HEK293 (cell line): ENCODE measurements around the gene ITPA.

Experiments used
- CTCF ChIA-PET: fragments of 350-600 bp; formaldehyde crosslinking; extraction: SDS; loops from one replicate; lab custom pipeline; 2021; ENCODE audit warnings: antibody characterized with exemption; lab: Yijun Ruan, JAX
- POLR2A ChIA-PET: fragments of 300-600 bp; formaldehyde crosslinking; extraction: SDS; loops from one replicate; lab custom pipeline; 2020; ENCODE audit warnings: antibody characterized with exemption, inconsistent platforms; lab: Yijun Ruan, JAX
- H3K27ac ChIP-seq: fragments of 200-500 bp; sonication (Bioruptor generic); 2 replicates; pipeline ENCODE4 v1.5.1; 2014; ENCODE audit warnings: low read depth, low read length, control low read depth, inconsistent platforms; ENCODE audit errors: extremely low read depth
- H3K36me3 ChIP-seq, 2 experiments: fragments of 200-500 bp in 1 of 2; sonication (Bioruptor generic) in 1 of 2; 1 replicate in 1 of 2; 2 replicates in 1 of 2; pipeline ENCODE4 v1.5.1; 2014 to 2017; ENCODE audit warnings: inconsistent platforms in 2 of 2, low read length in 2 of 2; ENCODE audit not compliant: control insufficient read depth in 2 of 2, insufficient read depth in 1 of 2
- H3K4me1 ChIP-seq: fragments of 200-500 bp; sonication (Bioruptor generic); 2 replicates; pipeline ENCODE4 v1.5.1; 2014; ENCODE audit warnings: mild to moderate bottlenecking, low read length, inconsistent platforms; ENCODE audit not compliant: control insufficient read depth, insufficient read depth
- H3K4me3 ChIP-seq: 2 replicates; pipeline ENCODE4 v1.5.1; 2011; ENCODE audit warnings: low read depth, mild to moderate bottlenecking, control low read depth, low read length, moderate library complexity
- H3K9me3 ChIP-seq: fragments of 200-500 bp; sonication (Bioruptor generic); 2 replicates; pipeline ENCODE4 v1.5.1; 2014; ENCODE audit warnings: low read depth, low read length, inconsistent platforms; ENCODE audit not compliant: control insufficient read depth, insufficient read depth
- SCRT2 ChIP-seq: fragments of 450-650 bp; formaldehyde crosslinking; IDR thresholded peaks from 2 replicates; pipeline ENCODE4 v1.5.1; 2016; ENCODE audit warnings: missing biosample characterization, missing genetic modification characterization
- ZEB2 ChIP-seq: fragments of 450-650 bp; formaldehyde crosslinking; IDR thresholded peaks from 2 replicates; pipeline ENCODE4 v1.5.1; 2016; ENCODE audit warnings: missing biosample characterization, missing genetic modification characterization
- ZNF121 ChIP-seq: fragments of 450-650 bp; formaldehyde crosslinking; IDR thresholded peaks from 2 replicates; pipeline ENCODE4 v1.5.1; 2016; ENCODE audit warnings: missing biosample characterization, missing genetic modification characterization
- ZNF157 ChIP-seq: fragments of 450-650 bp; formaldehyde crosslinking; IDR thresholded peaks from 2 replicates; pipeline ENCODE4 v1.5.1; 2016; ENCODE audit warnings: missing biosample characterization, missing genetic modification characterization
- ZNF16 ChIP-seq: fragments of 450-650 bp; formaldehyde crosslinking; IDR thresholded peaks from 2 replicates; pipeline ENCODE4 v1.5.1; 2016; ENCODE audit warnings: low read depth, missing biosample characterization, missing genetic modification characterization
- ZNF670 ChIP-seq: fragments of 450-650 bp; formaldehyde crosslinking; IDR thresholded peaks from 2 replicates; pipeline ENCODE4 v1.5.1; 2016; ENCODE audit warnings: missing biosample characterization, missing genetic modification characterization, low read depth
- TF ChIP-seq, protein P1 (sequence below): fragments of 450-650 bp; formaldehyde crosslinking; IDR thresholded peaks from 2 replicates; pipeline ENCODE4 v1.5.1; 2017; ENCODE audit warnings: missing biosample characterization, missing genetic modification characterization
- TF ChIP-seq, protein P2 (sequence below): fragments of 450-650 bp; formaldehyde crosslinking; conservative IDR thresholded peaks from 2 replicates; pipeline ENCODE4 v1.5.1; 2016; ENCODE audit warnings: low read depth, missing biosample characterization, missing genetic modification characterization
- TF ChIP-seq, protein P3 (sequence below): fragments of 450-650 bp; formaldehyde crosslinking; IDR thresholded peaks from 2 replicates; pipeline ENCODE4 v1.5.1; 2017; ENCODE audit warnings: missing biosample characterization, missing genetic modification characterization

The ITPA gene

DNA sequence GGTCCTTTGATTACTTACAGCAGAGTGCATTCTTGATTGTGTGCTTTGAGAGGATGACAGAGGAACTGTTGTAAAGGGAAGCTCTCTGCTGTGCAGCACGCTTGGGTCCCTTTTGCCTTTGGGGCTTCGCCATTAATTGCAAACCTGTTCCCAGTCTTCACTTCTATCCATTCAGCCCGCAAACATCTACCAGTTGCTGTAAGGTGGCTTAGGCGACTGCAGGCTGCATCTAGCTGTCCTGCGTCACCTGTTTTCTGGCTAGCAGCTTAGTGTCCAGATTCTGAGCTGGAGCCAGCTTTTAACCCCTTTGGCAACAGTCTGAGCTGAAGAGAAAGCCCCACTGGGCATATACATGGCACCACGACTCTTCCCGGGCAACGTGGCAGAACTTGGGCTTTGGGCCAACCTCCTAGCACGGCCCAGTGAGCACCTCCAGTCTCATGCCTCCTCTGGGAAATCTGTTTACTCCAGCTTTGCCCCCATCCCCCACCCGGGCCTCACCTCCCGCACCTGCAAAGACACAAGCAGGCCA is 47.2 kb upstream of the ITPA start:
- ChIA-PET CTCF (interaction anchor here (1.2 to 1.5 kb wide), 3 partner anchors 9 to 109 kb away, joined by 3 to 4 read pairs (median 3); no protein-coding TSS in a partner anchor), POLR2A (no interaction called here)

DNA sequence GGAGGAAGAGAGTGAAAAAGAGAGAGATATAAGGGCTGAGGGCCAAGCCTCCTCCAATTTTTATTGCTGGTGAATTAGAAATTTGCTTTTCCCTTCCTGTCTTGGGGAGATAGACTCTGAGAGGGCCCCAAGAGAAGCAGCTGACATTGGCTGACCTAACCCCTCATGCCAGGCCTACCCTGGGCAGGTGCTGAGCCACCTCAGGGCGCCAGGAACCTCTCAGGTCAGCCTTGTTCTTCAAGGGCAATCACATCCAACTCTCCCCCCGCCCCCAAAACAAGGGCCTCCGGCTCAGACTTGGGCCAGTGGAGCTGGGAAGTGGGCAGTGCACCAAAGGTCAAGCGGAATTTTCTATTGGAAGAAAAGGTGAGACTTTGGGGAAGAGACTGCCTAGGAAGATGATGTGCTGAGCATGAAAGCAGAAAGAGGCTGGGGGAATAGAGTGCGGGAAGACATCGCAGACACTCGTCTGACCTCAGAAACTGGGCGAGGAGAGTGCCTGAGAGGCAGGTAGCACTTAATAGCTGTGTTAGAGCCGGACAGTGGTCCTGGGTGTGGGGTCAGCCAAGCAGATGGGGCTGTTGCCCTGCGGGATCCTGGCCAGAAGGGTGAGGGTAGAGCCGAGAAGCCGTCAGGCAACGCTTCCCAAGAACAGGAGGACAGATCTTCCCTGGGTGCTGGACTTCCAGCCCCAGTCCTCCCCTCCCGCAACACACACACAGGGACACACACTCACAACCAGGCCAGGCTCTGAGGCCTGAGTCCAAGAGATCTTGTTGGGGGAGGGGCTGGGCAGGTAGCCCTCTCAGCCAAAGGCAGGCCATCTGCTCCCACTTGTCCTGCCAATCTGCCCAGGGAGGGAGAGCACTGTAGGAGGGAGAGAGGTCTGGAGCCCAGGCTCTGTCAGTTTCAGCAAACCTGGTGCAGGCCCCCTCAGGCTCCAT is 45.9 kb upstream of the ITPA start:
- no peak overlapping the region for H3K27ac ChIP-seq
- H3K36me3 ChIP-seq, result peaks cover 0 to 2% of the 10 kb centered on the region in 2 experiments; a peak in 2 of 3 replicates
- POLR2A ChIA-PET, result no interaction called here
- H3K4me3 ChIP-seq, result no peak overlapping the region
- CTCF ChIA-PET, result interaction anchor here (0.7 kb wide), 1 partner anchor 87 kb away, joined by 3 read pairs; no protein-coding TSS in a partner anchor
- H3K4me1 ChIP-seq, result no peaks in the 10 kb centered on the region
- H3K9me3 ChIP-seq, result no peaks in the 10 kb centered on the region
- TF ChIP-seq ZNF670 (tag by site-specific recombination) (no peak), ZNF121 (tag by site-specific recombination) (no peak), ZNF16 (tag by site-specific recombination) (no peak), ZEB2 (tag by site-specific recombination) (no peak)
- TF ChIP-seq, protein P1, sequence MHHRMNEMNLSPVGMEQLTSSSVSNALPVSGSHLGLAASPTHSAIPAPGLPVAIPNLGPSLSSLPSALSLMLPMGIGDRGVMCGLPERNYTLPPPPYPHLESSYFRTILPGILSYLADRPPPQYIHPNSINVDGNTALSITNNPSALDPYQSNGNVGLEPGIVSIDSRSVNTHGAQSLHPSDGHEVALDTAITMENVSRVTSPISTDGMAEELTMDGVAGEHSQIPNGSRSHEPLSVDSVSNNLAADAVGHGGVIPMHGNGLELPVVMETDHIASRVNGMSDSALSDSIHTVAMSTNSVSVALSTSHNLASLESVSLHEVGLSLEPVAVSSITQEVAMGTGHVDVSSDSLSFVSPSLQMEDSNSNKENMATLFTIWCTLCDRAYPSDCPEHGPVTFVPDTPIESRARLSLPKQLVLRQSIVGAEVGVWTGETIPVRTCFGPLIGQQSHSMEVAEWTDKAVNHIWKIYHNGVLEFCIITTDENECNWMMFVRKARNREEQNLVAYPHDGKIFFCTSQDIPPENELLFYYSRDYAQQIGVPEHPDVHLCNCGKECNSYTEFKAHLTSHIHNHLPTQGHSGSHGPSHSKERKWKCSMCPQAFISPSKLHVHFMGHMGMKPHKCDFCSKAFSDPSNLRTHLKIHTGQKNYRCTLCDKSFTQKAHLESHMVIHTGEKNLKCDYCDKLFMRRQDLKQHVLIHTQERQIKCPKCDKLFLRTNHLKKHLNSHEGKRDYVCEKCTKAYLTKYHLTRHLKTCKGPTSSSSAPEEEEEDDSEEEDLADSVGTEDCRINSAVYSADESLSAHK, result 0 out of 2 replicates have a peak, but pooled peaks have one; percentile 31
- TF ChIP-seq, protein P2, sequence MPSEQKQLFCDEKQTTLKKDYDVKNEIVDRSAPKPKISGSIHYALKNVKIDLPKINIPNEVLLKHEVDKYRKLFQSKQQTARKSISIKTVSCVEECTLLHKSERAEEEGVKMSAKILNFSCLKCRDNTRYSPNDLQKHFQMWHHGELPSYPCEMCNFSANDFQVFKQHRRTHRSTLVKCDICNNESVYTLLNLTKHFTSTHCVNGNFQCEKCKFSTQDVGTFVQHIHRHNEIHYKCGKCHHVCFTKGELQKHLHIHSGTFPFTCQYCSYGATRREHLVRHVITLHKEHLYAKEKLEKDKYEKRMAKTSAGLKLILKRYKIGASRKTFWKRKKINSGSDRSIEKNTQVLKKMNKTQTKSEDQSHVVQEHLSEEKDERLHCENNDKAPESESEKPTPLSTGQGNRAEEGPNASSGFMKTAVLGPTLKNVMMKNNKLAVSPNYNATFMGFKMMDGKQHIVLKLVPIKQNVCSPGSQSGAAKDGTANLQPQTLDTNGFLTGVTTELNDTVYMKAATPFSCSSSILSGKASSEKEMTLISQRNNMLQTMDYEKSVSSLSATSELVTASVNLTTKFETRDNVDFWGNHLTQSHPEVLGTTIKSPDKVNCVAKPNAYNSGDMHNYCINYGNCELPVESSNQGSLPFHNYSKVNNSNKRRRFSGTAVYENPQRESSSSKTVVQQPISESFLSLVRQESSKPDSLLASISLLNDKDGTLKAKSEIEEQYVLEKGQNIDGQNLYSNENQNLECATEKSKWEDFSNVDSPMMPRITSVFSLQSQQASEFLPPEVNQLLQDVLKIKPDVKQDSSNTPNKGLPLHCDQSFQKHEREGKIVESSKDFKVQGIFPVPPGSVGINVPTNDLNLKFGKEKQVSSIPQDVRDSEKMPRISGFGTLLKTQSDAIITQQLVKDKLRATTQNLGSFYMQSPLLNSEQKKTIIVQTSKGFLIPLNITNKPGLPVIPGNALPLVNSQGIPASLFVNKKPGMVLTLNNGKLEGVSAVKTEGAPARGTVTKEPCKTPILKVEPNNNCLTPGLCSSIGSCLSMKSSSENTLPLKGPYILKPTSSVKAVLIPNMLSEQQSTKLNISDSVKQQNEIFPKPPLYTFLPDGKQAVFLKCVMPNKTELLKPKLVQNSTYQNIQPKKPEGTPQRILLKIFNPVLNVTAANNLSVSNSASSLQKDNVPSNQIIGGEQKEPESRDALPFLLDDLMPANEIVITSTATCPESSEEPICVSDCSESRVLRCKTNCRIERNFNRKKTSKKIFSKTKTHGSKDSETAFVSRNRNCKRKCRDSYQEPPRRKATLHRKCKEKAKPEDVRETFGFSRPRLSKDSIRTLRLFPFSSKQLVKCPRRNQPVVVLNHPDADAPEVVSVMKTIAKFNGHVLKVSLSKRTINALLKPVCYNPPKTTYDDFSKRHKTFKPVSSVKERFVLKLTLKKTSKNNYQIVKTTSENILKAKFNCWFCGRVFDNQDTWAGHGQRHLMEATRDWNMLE (tag by site-specific recombination), result no peak
- TF ChIP-seq, protein P3, sequence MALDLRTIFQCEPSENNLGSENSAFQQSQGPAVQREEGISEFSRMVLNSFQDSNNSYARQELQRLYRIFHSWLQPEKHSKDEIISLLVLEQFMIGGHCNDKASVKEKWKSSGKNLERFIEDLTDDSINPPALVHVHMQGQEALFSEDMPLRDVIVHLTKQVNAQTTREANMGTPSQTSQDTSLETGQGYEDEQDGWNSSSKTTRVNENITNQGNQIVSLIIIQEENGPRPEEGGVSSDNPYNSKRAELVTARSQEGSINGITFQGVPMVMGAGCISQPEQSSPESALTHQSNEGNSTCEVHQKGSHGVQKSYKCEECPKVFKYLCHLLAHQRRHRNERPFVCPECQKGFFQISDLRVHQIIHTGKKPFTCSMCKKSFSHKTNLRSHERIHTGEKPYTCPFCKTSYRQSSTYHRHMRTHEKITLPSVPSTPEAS (tag by site-specific recombination), result peak; percentile 53
- TF ChIP-seq, all 188 proteins: peak for 2

More for the DNA sequence above, 47.2 kb upstream of the ITPA start:
- peaks cover 10% of the 10 kb centered on the region for H3K4me1 ChIP-seq
- H3K27ac ChIP-seq, result no peak overlapping the region
- H3K4me3 ChIP-seq, result no peak overlapping the region
- no peaks in the 10 kb centered on the region for H3K9me3 ChIP-seq
- peaks cover 3 to 7% of the 10 kb centered on the region in 2 experiments; a peak in 2 of 3 replicates for H3K36me3 ChIP-seq
- TF ChIP-seq SCRT2 (tag by site-specific recombination) (0 out of 2 replicates have a peak, but pooled peaks have one; percentile 22), ZNF157 (tag by site-specific recombination) (no peak)
